ENCODE results near the gene CHST8.

DNA sequence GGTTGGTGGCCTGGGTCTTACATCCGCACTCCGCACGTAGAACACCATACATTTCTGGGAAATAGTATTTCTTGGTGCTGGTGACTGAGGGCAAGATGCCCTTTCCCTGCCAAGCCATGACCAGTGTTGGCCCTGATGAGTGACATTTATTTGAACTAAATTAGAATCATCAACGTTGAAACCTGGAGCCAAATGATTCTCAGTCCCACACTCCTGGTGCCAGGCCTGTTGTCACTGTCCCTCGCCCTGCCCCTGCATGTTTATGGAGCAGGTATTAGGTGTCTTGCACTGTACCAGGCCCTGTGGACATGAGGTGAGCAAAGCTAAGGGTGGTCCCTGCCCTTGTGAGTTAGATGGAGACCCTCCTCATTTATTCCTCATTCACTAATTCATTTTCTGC is 5.8 kb downstream of the CHST8 start:
- TF ChIP-seq EZH2 (optimal IDR thresholded peaks at IDR 0.05; ENCODE audit: low read depth, low read length) (no peak), EZH2phosphoT487 (IDR thresholded peaks at IDR 0.05; ENCODE audit: low read length) (no peak)
- TF ChIP-seq, protein P1, sequence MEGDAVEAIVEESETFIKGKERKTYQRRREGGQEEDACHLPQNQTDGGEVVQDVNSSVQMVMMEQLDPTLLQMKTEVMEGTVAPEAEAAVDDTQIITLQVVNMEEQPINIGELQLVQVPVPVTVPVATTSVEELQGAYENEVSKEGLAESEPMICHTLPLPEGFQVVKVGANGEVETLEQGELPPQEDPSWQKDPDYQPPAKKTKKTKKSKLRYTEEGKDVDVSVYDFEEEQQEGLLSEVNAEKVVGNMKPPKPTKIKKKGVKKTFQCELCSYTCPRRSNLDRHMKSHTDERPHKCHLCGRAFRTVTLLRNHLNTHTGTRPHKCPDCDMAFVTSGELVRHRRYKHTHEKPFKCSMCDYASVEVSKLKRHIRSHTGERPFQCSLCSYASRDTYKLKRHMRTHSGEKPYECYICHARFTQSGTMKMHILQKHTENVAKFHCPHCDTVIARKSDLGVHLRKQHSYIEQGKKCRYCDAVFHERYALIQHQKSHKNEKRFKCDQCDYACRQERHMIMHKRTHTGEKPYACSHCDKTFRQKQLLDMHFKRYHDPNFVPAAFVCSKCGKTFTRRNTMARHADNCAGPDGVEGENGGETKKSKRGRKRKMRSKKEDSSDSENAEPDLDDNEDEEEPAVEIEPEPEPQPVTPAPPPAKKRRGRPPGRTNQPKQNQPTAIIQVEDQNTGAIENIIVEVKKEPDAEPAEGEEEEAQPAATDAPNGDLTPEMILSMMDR (IDR thresholded peaks at IDR 0.05; ENCODE audit: low read length) = no peak
